ENCODE measurements around the gene CACNB3. TPM values are rescaled to one million over a fixed set of nuclear protein-coding genes. Genes with fewer than 3 reads are reported as not detected.

The CACNB3 gene
- total RNA-seq, 1 donor from 2014 or later: 24.5 TPM

- TF ChIP-seq, protein P1, sequence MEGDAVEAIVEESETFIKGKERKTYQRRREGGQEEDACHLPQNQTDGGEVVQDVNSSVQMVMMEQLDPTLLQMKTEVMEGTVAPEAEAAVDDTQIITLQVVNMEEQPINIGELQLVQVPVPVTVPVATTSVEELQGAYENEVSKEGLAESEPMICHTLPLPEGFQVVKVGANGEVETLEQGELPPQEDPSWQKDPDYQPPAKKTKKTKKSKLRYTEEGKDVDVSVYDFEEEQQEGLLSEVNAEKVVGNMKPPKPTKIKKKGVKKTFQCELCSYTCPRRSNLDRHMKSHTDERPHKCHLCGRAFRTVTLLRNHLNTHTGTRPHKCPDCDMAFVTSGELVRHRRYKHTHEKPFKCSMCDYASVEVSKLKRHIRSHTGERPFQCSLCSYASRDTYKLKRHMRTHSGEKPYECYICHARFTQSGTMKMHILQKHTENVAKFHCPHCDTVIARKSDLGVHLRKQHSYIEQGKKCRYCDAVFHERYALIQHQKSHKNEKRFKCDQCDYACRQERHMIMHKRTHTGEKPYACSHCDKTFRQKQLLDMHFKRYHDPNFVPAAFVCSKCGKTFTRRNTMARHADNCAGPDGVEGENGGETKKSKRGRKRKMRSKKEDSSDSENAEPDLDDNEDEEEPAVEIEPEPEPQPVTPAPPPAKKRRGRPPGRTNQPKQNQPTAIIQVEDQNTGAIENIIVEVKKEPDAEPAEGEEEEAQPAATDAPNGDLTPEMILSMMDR (IDR thresholded peaks at IDR 0.05; ENCODE audit: insufficient read depth, low read length, poor library complexity, severe bottlenecking): peak; percentile 35
- no peak for DNase-seq (ENCODE audit: low read depth)
- peak overlapping the region; percentile 65 for H3K4me3 ChIP-seq (ENCODE audit: low read depth, low read length)
- peaks cover 1% of the 10 kb centered on the region for H3K36me3 ChIP-seq (ENCODE audit: control insufficient read depth, insufficient read depth, low read length)
- no peaks in the 10 kb centered on the region for H3K27me3 ChIP-seq (ENCODE audit: control insufficient read depth, insufficient read depth, low read length)
These were observed 715 bp downstream of the CACNB3 start for GRCh38 chr12:48818831-48819590.

DNA sequence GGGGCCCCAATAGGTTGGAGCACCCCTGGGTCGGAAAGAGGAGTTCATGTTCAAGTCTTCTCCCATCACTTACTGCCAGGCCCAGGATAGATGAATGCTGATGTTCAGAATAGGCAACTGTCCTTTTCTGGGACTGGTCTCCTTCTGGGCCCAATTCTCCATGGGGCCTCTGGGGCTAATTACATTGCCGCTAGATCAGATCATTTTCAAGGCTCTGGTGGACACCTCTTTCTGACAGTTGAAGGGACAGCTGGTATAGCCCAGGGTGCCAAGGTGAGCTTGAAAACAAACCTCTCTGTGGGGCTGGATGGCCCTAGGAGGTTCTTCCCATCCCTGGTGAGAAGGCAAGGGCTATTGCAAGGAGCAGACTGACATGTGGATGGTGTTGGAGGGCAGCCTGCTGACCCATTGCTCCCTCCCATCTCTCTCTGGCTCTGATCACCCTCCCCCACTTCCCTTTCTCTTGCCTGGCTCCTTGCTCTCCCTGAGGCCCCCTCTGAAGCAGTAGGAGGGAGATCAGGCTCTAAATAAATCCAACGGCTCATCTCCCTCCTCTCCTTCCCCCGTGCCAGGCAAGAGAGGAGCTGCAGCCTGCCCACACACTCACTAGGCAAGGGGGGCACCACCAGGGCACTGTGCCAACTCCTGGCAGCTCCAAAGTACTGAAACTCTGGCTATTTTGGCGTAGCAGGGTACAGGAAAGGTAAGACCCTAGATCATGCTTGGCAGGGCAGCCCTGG is 1.9 kb downstream of the CACNB3 start:
- Histone ChIP-seq H3K27me3 (ENCODE audit: control insufficient read depth, insufficient read depth, low read length) (no peaks in the 10 kb centered on the region), H3K4me3 (ENCODE audit: low read depth, low read length) (no peak overlapping the region), H3K36me3 (ENCODE audit: control insufficient read depth, insufficient read depth, low read length) (peaks cover 1% of the 10 kb centered on the region)
- TF ChIP-seq, protein P1 (IDR thresholded peaks at IDR 0.05; ENCODE audit: insufficient read depth, low read length, poor library complexity, severe bottlenecking): no peak
- no peak for DNase-seq (ENCODE audit: low read depth)

GRCh38 chr12:48822139-48822538 is 3.8 kb downstream of the CACNB3 start:
- no peak for DNase-seq (ENCODE audit: low read depth)
- TF ChIP-seq, protein P1 (IDR thresholded peaks at IDR 0.05; ENCODE audit: insufficient read depth, low read length, poor library complexity, severe bottlenecking): no peak
- Histone ChIP-seq H3K36me3 (ENCODE audit: control insufficient read depth, insufficient read depth, low read length) (peaks cover 1% of the 10 kb centered on the region), H3K27me3 (ENCODE audit: control insufficient read depth, insufficient read depth, low read length) (no peaks in the 10 kb centered on the region), H3K4me3 (ENCODE audit: low read depth, low read length) (no peak overlapping the region)

- no peak overlapping the region for H3K4me3 ChIP-seq (ENCODE audit: low read depth, low read length)
- no peak for DNase-seq (ENCODE audit: low read depth)
- peaks cover 1% of the 10 kb centered on the region for H3K36me3 ChIP-seq (ENCODE audit: control insufficient read depth, insufficient read depth, low read length)
- TF ChIP-seq, protein P1 (IDR thresholded peaks at IDR 0.05; ENCODE audit: insufficient read depth, low read length, poor library complexity, severe bottlenecking): no peak
- no peaks in the 10 kb centered on the region for H3K27me3 ChIP-seq (ENCODE audit: control insufficient read depth, insufficient read depth, low read length)
These were observed 4.4 kb downstream of the CACNB3 start for GRCh38 chr12:48822711-48823110.

DNA sequence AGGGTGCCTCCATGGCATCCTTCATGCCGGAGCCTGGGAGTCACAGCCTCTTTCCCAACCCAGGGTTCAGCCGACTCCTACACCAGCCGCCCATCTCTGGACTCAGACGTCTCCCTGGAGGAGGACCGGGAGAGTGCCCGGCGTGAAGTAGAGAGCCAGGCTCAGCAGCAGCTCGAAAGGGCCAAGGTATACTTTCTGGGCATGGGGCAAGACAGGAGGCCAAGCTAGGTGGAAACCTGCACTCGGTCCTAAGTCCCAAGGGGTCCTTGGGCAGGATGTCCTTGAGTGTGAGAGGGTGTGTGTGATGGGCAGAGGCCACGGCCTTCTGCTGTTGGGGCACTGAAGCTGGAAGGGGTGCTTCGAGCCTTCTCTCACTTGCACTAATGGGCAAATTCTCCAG is 5.0 kb downstream of the CACNB3 start:
- TF ChIP-seq, protein P1 (IDR thresholded peaks at IDR 0.05; ENCODE audit: insufficient read depth, low read length, poor library complexity, severe bottlenecking): no peak
- Histone ChIP-seq H3K36me3 (ENCODE audit: control insufficient read depth, insufficient read depth, low read length) (peaks cover 1% of the 10 kb centered on the region), H3K27me3 (ENCODE audit: control insufficient read depth, insufficient read depth, low read length) (no peaks in the 10 kb centered on the region), H3K4me3 (ENCODE audit: low read depth, low read length) (no peak overlapping the region)
- DNase-seq (ENCODE audit: low read depth): no peak

Data from kidney epithelial cell (primary cell).